Cardiac muscle cell (in vitro differentiated cells and primary cell): ENCODE measurements around the gene AUTS2. TPM values are rescaled to one million over a fixed set of nuclear protein-coding genes. Genes with fewer than 3 reads are reported as not detected.

ENCODE experiments used
- DNase-seq, 2 donors: peaks; one replicate each; pipeline versions ENCODE4 v3.0.0 to v3.0.0-alpha.2; 2010 to 2017; ENCODE audit warnings: low read depth in 1 of 2, low spot score in 1 of 2
- H3K27ac ChIP-seq: fragments of 200-600 bp; sonication (generic); 2 replicates; pipeline ENCODE4 v1.5.1; 2016
- H3K27me3 ChIP-seq: fragments of 200-600 bp; sonication (generic); 2 replicates; pipeline ENCODE4 v1.6.0; 2016; ENCODE audit warnings: control low read depth
- H3K36me3 ChIP-seq: fragments of 200-600 bp; sonication (generic); 2 replicates; pipeline ENCODE4 v1.5.1; 2016; ENCODE audit warnings: control low read depth
- H3K4me1 ChIP-seq: fragments of 200-600 bp; sonication (generic); 2 replicates; pipeline ENCODE4 v1.8.1; 2017; ENCODE audit warnings: low read depth, mild to moderate bottlenecking, mixed run types
- H3K4me3 ChIP-seq: fragments of 200-600 bp; sonication (generic); 2 replicates; pipeline ENCODE4 v1.5.1; 2016; ENCODE audit warnings: mild to moderate bottlenecking
- H3K9me3 ChIP-seq: fragments of 200-600 bp; sonication (generic); 2 replicates; pipeline ENCODE4 v1.5.1; 2017; ENCODE audit warnings: low read depth, mild to moderate bottlenecking, control low read depth
- polyA plus RNA-seq: library from polyadenylated mRNA; unstranded; fragments of >200 nt; fragmentation: Nextera tagmentation; extraction: Ambion mirVana; gene quantifications from 2 replicates; pipeline ENCODE4 v1.2.1, GENCODE V29; 2016
- total RNA-seq: library from RNA; depleted of rRNA; stranded (reverse); fragments of >200 nt; gene quantifications from 2 replicates; pipeline ENCODE4 v1.2.3, GENCODE V29; 2016
- TF ChIP-seq, protein P1 (sequence below): IDR thresholded peaks from 2 replicates; pipeline ENCODE4 v1.5.1; 2012; ENCODE audit warnings: low read depth, mild to moderate bottlenecking, low read length

Gene AUTS2
- total and polyA plus RNA-seq, 2 experiments from 2014 or later = 41.0 to 45.5 TPM

DNA sequence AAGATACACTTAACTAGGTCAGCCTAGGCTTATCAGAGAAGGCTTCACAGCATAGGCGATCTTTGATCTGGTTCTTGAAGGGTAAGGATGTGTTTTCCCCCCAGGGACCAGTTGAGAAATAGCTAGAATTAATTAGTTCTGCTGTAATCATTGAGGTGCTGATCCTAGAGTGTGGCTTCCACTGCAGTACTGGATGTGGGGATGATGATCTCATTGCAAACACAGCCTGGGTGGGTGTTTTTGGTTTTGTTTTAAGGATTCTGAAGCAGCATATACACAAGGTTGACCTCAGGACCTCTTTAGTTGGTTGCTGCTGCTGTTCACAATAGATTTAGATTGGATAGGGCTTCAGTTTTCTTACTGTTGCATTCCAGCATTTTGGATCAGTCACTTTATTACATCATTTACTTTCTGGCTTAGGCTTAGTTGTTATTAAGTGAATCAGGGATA is 159.7 kb downstream of the AUTS2 start:
- peak in 1 of 2 donors; percentile 42 for DNase-seq
- peaks cover 22% of the 10 kb centered on the region for H3K4me1 ChIP-seq
- H3K4me3 ChIP-seq = no peak overlapping the region
- H3K36me3 ChIP-seq = no peaks in the 10 kb centered on the region
- H3K27me3 ChIP-seq = no peaks in the 10 kb centered on the region
- no peaks in the 10 kb centered on the region for H3K9me3 ChIP-seq
- TF ChIP-seq, protein P1, sequence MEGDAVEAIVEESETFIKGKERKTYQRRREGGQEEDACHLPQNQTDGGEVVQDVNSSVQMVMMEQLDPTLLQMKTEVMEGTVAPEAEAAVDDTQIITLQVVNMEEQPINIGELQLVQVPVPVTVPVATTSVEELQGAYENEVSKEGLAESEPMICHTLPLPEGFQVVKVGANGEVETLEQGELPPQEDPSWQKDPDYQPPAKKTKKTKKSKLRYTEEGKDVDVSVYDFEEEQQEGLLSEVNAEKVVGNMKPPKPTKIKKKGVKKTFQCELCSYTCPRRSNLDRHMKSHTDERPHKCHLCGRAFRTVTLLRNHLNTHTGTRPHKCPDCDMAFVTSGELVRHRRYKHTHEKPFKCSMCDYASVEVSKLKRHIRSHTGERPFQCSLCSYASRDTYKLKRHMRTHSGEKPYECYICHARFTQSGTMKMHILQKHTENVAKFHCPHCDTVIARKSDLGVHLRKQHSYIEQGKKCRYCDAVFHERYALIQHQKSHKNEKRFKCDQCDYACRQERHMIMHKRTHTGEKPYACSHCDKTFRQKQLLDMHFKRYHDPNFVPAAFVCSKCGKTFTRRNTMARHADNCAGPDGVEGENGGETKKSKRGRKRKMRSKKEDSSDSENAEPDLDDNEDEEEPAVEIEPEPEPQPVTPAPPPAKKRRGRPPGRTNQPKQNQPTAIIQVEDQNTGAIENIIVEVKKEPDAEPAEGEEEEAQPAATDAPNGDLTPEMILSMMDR = no peak
- H3K27ac ChIP-seq = no peak overlapping the region

DNA sequence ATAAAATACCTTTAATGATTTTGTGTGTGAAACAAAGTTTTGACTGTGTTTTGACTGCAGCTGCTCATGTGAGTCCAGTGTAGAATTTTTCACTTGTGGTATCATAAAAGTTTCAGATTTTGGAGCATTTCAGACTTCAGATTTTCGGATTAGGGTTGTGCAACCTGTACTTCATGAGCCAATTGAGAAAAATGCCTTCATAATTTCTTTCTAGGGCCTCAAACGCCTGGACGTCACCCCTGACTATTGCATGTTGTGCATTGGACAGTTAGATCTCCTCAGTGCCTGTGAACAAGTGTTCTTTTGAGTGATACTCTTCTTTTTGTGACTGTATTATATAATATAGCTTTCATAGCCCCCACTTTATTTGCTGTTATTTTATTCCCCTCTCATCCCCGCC is 161.1 kb downstream of the AUTS2 start:
- Histone ChIP-seq H3K27ac (no peak overlapping the region), H3K9me3 (no peaks in the 10 kb centered on the region), H3K4me1 (peaks cover 26% of the 10 kb centered on the region), H3K4me3 (no peak overlapping the region), H3K36me3 (no peaks in the 10 kb centered on the region), H3K27me3 (no peaks in the 10 kb centered on the region)
- TF ChIP-seq, protein P1 = no peak
- no peak for DNase-seq

DNA sequence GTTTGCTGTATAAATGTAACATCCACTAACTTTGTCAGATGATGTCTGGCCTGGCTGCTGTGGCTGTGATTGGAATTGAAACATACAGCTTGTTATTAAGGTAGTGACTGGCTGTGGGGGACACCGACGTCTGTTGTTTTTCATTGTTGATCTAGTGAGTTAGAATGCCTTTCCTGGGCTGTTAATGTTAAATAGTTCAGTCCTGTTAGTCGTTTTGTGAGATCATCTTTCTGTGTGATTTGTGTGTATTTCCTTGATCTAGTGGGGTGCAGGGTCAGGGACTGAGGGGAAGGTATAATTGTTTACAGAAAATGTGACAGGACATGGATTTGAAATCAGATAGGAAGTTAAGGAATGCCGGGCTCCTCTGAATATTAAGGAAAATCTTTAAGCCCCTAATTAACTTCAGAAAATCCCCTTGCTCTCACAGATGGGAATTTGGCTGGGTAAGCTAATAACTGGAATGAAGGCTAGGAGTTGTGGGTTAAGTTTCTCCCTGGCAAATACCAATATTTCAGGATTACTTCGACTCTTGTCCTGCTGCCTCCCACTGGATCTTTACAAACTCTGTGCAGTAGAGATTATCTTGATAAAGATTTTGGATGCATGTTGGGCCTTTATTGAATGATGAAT is 163.1 kb downstream of the AUTS2 start:
- no peaks in the 10 kb centered on the region for H3K36me3 ChIP-seq
- H3K27ac ChIP-seq = no peak overlapping the region
- H3K27me3 ChIP-seq = no peaks in the 10 kb centered on the region
- TF ChIP-seq, protein P1 = no peak
- no peak overlapping the region for H3K4me3 ChIP-seq
- no peaks in the 10 kb centered on the region for H3K9me3 ChIP-seq
- H3K4me1 ChIP-seq = peaks cover 18% of the 10 kb centered on the region
- DNase-seq = no peak

DNA sequence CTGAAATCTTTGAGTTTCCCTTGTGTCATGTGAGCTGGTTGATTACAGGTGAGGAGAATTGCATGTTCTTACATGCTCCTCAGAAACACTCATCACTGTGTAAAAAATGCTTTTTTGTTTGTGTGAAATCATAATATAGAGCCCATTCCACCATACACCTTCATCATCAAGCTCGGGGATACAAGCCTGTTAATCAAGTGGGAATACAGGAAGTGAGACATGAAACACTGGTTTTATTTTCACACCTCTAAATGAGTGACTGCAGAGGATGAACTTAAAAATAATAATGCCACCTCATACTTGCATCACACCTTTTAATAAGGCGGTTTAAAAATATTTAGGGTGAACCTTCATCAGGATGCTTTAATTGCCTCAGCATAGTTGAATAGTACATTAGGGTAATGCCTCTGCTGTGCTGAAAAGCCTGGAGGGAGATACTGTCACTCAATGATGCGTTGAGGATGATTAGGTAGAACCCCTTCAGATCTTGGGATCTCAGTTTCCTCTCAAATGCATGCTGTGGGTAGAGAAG is 164.6 kb downstream of the AUTS2 start:
- Histone ChIP-seq H3K27ac (no peak overlapping the region), H3K4me3 (no peak overlapping the region), H3K27me3 (no peaks in the 10 kb centered on the region), H3K4me1 (peaks cover 12% of the 10 kb centered on the region), H3K9me3 (no peaks in the 10 kb centered on the region), H3K36me3 (no peaks in the 10 kb centered on the region)
- no peak for DNase-seq
- TF ChIP-seq, protein P1 = no peak

DNA sequence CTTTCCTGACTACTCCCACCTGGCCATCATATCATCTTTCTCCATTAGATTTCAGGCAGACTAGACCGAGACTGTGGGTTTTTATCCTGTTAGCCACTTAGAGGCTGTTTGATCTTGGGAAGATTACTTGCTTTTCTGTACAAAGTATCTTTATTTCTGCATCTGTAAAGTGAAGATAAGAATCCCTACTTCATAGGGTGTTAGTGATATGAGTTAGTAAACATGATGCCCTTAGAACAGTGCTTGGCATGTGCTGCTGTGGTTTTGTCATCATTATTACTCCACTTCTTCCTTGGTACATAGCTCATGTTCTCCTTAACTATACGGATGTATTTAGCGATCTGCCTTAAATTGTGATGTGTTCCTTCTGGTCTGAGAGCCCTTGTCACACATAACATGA is 165.2 kb downstream of the AUTS2 start:
- H3K27me3 ChIP-seq = no peaks in the 10 kb centered on the region
- H3K27ac ChIP-seq = no peak overlapping the region
- H3K4me3 ChIP-seq = no peak overlapping the region
- no peaks in the 10 kb centered on the region for H3K9me3 ChIP-seq
- H3K36me3 ChIP-seq = no peaks in the 10 kb centered on the region
- peaks cover 11% of the 10 kb centered on the region for H3K4me1 ChIP-seq
- TF ChIP-seq, protein P1 = no peak
- DNase-seq = no peak
